SJCRH30 (cell line): Measurements from ENCODE around the gene DYSF. TPM values are rescaled to one million over a fixed set of nuclear protein-coding genes. Genes with fewer than 3 reads are reported as not detected.

Experiments
- DNase-seq, 2 experiments: peaks; one replicate each; pipeline ENCODE4 v3.0.0-alpha.2; 2015 to 2020
- H3K27ac ChIP-seq: fragments of 250-450 bp; sonication (Bioruptor Pico); 2 replicates; pipeline ENCODE4 v1.5.1; 2020; ENCODE audit warnings: mild to moderate bottlenecking, moderate library complexity
- H3K27me3 ChIP-seq: fragments of 250-450 bp; sonication (Bioruptor Pico); 2 replicates; pipeline ENCODE4 v1.5.1; 2020; ENCODE audit warnings: mild to moderate bottlenecking, moderate library complexity
- H3K36me3 ChIP-seq: fragments of 250-450 bp; sonication (Bioruptor Pico); 2 replicates; pipeline ENCODE4 v1.5.1; 2020; ENCODE audit warnings: mild to moderate bottlenecking, moderate library complexity
- H3K4me1 ChIP-seq: fragments of 250-450 bp; sonication (Bioruptor Pico); 2 replicates; pipeline ENCODE4 v1.5.1; 2020; ENCODE audit warnings: mild to moderate bottlenecking, moderate library complexity
- H3K4me3 ChIP-seq: fragments of 250-450 bp; sonication (Bioruptor Pico); 2 replicates; pipeline ENCODE4 v1.5.1; 2020; ENCODE audit warnings: mild to moderate bottlenecking, moderate library complexity
- H3K9me3 ChIP-seq: fragments of 250-450 bp; sonication (Bioruptor Pico); replicated peaks from 2 replicates; pipeline ENCODE4 v1.5.1; 2020; ENCODE audit warnings: mild to moderate bottlenecking, moderate library complexity
- total RNA-seq: library from RNA; depleted of rRNA; stranded (reverse); fragments of >200 nt; shearing (Covaris generic); gene quantifications from 2 replicates; pipeline ENCODE4 v1.2.3, GENCODE V29; 2014

Gene DYSF
- total RNA-seq, 1 experiment from 2014 or later, result 15.2 TPM

- H3K27ac ChIP-seq, result no peak overlapping the region
- DNase-seq, result no peak
- peaks cover 10% of the 10 kb centered on the region; the same call in 1 of the 2 replicates for H3K36me3 ChIP-seq
- peaks cover 9% of the 10 kb centered on the region for H3K4me1 ChIP-seq
- H3K4me3 ChIP-seq, result no peak overlapping the region
- no peaks in the 10 kb centered on the region for H3K9me3 ChIP-seq
- no peaks in the 10 kb centered on the region for H3K27me3 ChIP-seq
Measured at GRCh38 chr2:71561441-71562267, 108.3 kb downstream of the DYSF start.

DNA sequence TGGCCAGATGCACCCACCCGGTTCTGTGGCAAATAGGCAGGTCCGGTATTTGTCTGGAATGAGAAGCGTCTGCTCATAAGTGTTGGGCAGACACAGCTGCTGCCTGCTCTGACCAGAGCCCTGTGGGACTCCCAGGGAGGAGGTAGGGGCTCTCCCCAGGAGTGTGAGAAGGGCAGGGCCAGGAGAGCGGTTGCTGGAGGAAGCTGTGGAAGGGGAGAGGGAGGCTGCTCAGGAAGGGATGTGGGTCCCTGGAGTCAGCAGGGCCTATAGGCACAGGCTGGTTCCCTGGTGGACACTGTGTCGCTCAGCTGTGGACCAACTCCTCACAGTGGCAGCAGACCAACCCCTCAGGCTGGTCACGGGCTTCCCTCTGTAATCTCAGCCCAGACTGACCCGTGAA, 109.2 kb downstream of the DYSF start:
- peaks cover 9% of the 10 kb centered on the region for H3K4me1 ChIP-seq
- H3K27me3 ChIP-seq, result no peaks in the 10 kb centered on the region
- H3K36me3 ChIP-seq, result peaks cover 13% of the 10 kb centered on the region; the same call in 1 of the 2 replicates
- H3K9me3 ChIP-seq, result no peaks in the 10 kb centered on the region
- H3K27ac ChIP-seq, result no peak overlapping the region
- DNase-seq, result peak; percentile 54 to 64
- H3K4me3 ChIP-seq, result no peak overlapping the region

DNA sequence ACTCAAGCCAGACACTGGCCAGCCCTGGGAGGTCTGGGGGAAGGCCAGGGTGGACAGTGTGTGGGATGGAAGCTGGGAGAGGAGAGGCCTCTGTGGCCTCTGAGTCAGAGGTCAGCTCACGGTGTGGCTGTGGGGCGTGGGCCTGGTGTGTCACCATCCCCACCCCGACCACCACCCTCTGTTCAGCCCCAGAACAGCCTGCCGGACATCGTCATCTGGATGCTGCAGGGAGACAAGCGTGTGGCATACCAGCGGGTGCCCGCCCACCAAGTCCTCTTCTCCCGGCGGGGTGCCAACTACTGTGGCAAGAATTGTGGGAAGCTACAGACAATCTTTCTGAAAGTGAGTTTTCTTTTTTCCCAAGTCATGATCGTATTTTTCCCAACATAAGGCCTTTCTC, 110.5 kb downstream of the DYSF start:
- no peak overlapping the region for H3K4me3 ChIP-seq
- H3K36me3 ChIP-seq, result peaks cover 22% of the 10 kb centered on the region; the same call in 1 of the 2 replicates
- no peaks in the 10 kb centered on the region for H3K9me3 ChIP-seq
- H3K27ac ChIP-seq, result no peak overlapping the region
- H3K4me1 ChIP-seq, result peaks cover 9% of the 10 kb centered on the region
- no peaks in the 10 kb centered on the region for H3K27me3 ChIP-seq
- DNase-seq, result no peak

DNA sequence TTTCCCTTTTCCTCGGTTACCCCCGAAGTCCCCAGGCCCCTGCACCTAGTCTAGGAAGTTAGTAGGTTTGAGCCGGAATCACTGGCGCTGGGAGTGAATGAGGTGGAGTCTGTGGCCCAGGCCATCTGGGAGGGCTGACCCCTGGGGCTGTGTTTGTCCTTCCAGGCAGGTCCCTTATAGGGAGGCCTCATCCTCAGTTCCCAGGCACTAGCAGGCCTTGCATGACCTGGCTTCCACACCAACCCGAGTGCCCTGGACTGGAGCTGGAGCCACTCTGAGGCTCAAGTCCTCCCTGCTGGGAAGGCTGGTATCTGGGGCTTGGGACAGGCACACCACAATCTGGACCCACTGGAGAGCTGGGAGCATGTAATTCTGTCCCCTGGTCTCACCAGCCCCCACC, 111.0 kb downstream of the DYSF start:
- no peak for DNase-seq
- H3K27ac ChIP-seq, result no peak overlapping the region

GRCh38 chr2:71564790-71565189, 111.4 kb downstream of the DYSF start:
- no peak for DNase-seq
- no peaks in the 10 kb centered on the region for H3K9me3 ChIP-seq
- no peaks in the 10 kb centered on the region for H3K27me3 ChIP-seq
- H3K27ac ChIP-seq, result no peak overlapping the region
- no peak overlapping the region for H3K4me3 ChIP-seq
- H3K4me1 ChIP-seq, result peaks cover 9% of the 10 kb centered on the region
- H3K36me3 ChIP-seq, result peaks cover 25% of the 10 kb centered on the region

More for the DNA sequence above, 111.0 kb downstream of the DYSF start:
- no peak overlapping the region for H3K4me3 ChIP-seq
- H3K4me1 ChIP-seq, result peaks cover 9% of the 10 kb centered on the region
- peaks cover 24% of the 10 kb centered on the region for H3K36me3 ChIP-seq
- no peaks in the 10 kb centered on the region for H3K27me3 ChIP-seq
- no peaks in the 10 kb centered on the region for H3K9me3 ChIP-seq

DNA sequence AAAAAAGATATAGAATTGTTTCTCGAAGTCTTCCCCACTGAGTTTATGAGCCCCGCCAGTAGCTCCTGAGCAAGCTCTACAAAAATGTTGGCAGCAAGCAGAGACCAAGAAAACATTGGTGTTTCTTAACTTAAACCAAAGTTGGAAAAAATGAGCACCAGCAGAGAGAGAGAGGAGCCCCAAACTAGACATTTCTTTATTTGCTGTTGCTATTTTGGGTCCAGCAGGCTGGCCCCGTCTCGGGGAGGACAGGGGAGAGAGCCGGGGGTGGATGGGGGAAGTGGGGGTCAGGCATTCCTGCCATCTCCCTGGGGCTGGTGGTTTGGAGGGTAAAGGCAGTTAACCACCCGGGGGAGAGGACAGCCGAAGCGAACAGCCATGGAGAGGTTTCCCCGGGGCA, 113.0 kb downstream of the DYSF start:
- peaks cover 9% of the 10 kb centered on the region for H3K4me1 ChIP-seq
- H3K27ac ChIP-seq, result no peak overlapping the region
- peaks cover 35% of the 10 kb centered on the region for H3K36me3 ChIP-seq
- no peak overlapping the region for H3K4me3 ChIP-seq
- no peaks in the 10 kb centered on the region for H3K27me3 ChIP-seq
- no peaks in the 10 kb centered on the region for H3K9me3 ChIP-seq
- DNase-seq, result no peak

- no peak for DNase-seq
- H3K27me3 ChIP-seq, result no peaks in the 10 kb centered on the region
- H3K27ac ChIP-seq, result no peak overlapping the region
- H3K36me3 ChIP-seq, result peaks cover 34% of the 10 kb centered on the region
- peaks cover 4% of the 10 kb centered on the region; the same call in 1 of the 2 replicates for H3K4me1 ChIP-seq
- H3K4me3 ChIP-seq, result no peak overlapping the region
- H3K9me3 ChIP-seq, result no peaks in the 10 kb centered on the region
Measured at GRCh38 chr2:71567625-71568024, 114.3 kb downstream of the DYSF start.

DNA sequence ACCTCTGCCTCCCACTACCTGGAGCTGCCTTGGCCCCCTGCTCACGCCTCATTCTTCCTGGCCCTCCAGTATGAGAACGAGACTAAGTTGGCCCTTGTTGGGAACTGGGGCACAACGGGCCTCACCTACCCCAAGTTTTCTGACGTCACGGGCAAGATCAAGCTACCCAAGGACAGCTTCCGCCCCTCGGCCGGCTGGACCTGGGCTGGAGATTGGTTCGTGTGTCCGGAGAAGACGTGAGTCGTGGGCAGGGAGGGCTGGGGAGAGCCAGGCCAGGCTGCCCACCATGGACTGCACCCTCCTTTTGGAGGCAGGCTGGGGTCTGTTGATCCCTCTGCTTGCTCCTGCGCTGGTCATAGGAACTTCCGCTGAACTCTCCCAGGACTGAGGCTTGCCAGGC, 114.7 kb downstream of the DYSF start:
- H3K9me3 ChIP-seq, result no peaks in the 10 kb centered on the region
- H3K36me3 ChIP-seq, result peaks cover 34% of the 10 kb centered on the region
- H3K4me3 ChIP-seq, result no peak overlapping the region

GRCh38 chr2:71570511-71570910, 117.2 kb downstream of the DYSF start:
- no peaks in the 10 kb centered on the region for H3K4me1 ChIP-seq
- peaks cover 37% of the 10 kb centered on the region for H3K36me3 ChIP-seq
- H3K4me3 ChIP-seq, result no peak overlapping the region
- H3K9me3 ChIP-seq, result no peaks in the 10 kb centered on the region
- no peak for DNase-seq
- no peaks in the 10 kb centered on the region for H3K27me3 ChIP-seq
- H3K27ac ChIP-seq, result no peak overlapping the region

More for the DNA sequence above, 114.7 kb downstream of the DYSF start:
- Histone ChIP-seq H3K4me1 (no peaks in the 10 kb centered on the region; the same call in 1 of the 2 replicates), H3K27ac (no peak overlapping the region), H3K27me3 (no peaks in the 10 kb centered on the region)
- DNase-seq, result no peak

- H3K36me3 ChIP-seq, result peaks cover 37% of the 10 kb centered on the region
- H3K27me3 ChIP-seq, result no peaks in the 10 kb centered on the region
- H3K4me1 ChIP-seq, result no peaks in the 10 kb centered on the region
- no peak for DNase-seq
- no peak overlapping the region for H3K27ac ChIP-seq
- no peaks in the 10 kb centered on the region for H3K9me3 ChIP-seq
- no peak overlapping the region for H3K4me3 ChIP-seq
Measured at GRCh38 chr2:71570951-71571460, 117.6 kb downstream of the DYSF start.

GRCh38 chr2:71571945-71572344, 118.6 kb downstream of the DYSF start:
- Histone ChIP-seq H3K4me1 (no peaks in the 10 kb centered on the region), H3K4me3 (no peak overlapping the region), H3K27ac (no peak overlapping the region), H3K9me3 (no peaks in the 10 kb centered on the region), H3K36me3 (peaks cover 37% of the 10 kb centered on the region), H3K27me3 (no peaks in the 10 kb centered on the region)
- DNase-seq, result no peak

- DNase-seq, result no peak
- Histone ChIP-seq H3K27ac (no peak overlapping the region), H3K36me3 (peaks cover 16% of the 10 kb centered on the region), H3K4me3 (no peak overlapping the region), H3K9me3 (no peaks in the 10 kb centered on the region), H3K4me1 (no peaks in the 10 kb centered on the region), H3K27me3 (no peaks in the 10 kb centered on the region)
Measured at GRCh38 chr2:71575966-71576365, 122.6 kb downstream of the DYSF start.

DNA sequence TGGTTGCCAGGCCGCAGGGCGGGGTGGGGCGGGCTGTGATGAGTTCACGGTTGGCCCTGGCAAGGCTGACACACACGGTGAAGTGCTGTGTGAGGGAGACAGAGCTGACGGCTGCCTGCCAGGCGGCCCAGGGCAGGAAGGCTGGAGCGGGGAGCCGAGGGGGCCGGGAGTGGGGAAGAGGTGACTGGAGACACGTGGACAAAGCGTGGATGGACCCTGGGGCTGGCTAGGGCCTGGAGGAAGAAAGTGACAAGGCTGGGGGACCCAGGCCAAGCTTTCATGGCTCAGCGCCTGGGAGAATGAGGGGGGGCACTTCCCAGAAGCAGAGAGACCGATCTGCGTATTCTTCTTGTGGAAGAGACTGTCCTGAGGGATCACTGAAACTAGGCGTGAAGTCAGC, 123.2 kb downstream of the DYSF start:
- Histone ChIP-seq H3K4me1 (no peaks in the 10 kb centered on the region), H3K27me3 (no peaks in the 10 kb centered on the region), H3K27ac (no peak overlapping the region), H3K4me3 (no peak overlapping the region), H3K9me3 (no peaks in the 10 kb centered on the region), H3K36me3 (peaks cover 15% of the 10 kb centered on the region; the same call in 1 of the 2 replicates)
- DNase-seq, result no peak

GRCh38 chr2:71577209-71577608, 123.8 kb downstream of the DYSF start:
- no peak overlapping the region for H3K4me3 ChIP-seq
- no peaks in the 10 kb centered on the region for H3K9me3 ChIP-seq
- DNase-seq, result no peak
- H3K27me3 ChIP-seq, result no peaks in the 10 kb centered on the region
- no peak overlapping the region for H3K27ac ChIP-seq
- H3K4me1 ChIP-seq, result no peaks in the 10 kb centered on the region
- peaks cover 11% of the 10 kb centered on the region; the same call in 1 of the 2 replicates for H3K36me3 ChIP-seq

- Histone ChIP-seq H3K27me3 (no peaks in the 10 kb centered on the region), H3K27ac (no peak overlapping the region), H3K9me3 (no peaks in the 10 kb centered on the region), H3K36me3 (peaks cover 3% of the 10 kb centered on the region; the same call in 1 of the 2 replicates), H3K4me1 (no peaks in the 10 kb centered on the region), H3K4me3 (no peak overlapping the region)
- no peak for DNase-seq
Measured at GRCh38 chr2:71578767-71579342, 125.5 kb downstream of the DYSF start.
